GM20431 (cell line): Measurements from ENCODE around the gene TH.

ENCODE experiments used
- in situ Hi-C: fragments of 300-500 bp; cut with MseI, MboI; formaldehyde crosslinking; loops from one replicate; pipeline ENCODE4 v1.15.0; 2020; ENCODE audit warnings: low sequenced_read_pairs; ENCODE audit not compliant: unreplicated experiment

Gene TH

GRCh38 chr11:2166091-2166851 is 5.3 kb downstream of the TH start:
- in situ Hi-C loops = loop anchor here (25.0 kb wide), 1 partner anchor 479 kb away; the partner anchor contains the start of gene KRTAP5-6

- in situ Hi-C loops = loop anchor here (25.0 kb wide), 1 partner anchor 478 kb away; the partner anchor contains the start of gene KRTAP5-6
Observed at GRCh38 chr11:2165571-2165970, 6.0 kb downstream of the TH start.

DNA sequence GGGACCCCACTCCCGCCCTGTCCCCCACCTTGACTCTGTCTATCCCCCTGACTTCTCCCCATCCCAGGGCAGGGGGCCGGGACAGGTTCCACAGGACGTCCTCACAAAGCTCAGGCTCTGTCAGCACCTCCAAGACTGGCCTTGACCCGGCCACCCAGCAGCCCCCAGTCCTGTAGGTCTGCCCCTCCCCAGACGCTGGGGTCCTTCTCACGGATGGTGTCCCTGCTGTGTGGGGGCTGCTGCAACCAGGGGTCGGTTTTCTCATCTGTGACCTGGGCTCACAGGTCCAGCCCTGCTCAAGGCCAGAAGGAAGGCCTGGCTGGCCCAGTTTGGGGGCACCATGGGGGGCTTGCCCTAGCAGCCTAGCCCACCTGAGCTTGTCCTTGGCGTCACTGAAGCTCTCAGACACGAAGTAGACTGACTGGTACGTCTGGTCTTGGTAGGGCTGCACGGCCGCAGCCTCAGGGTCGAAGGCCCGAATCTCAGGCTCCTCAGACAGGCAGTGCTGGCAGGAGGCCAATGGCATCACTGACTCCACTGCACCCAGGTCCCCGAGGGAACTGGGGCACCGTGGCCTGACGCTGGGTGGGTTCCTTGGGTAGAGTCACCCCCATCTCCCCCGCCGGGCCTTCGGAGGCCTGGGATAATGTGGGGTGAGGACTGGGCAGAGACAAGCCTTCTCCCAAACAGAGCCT is 6.6 kb downstream of the TH start:
- in situ Hi-C loops = loop anchor here (25.0 kb wide), 1 partner anchor 478 kb away; the partner anchor contains the start of gene KRTAP5-6

GRCh38 chr11:2164081-2164480 is 7.5 kb downstream of the TH start:
- in situ Hi-C loops = loop anchor here (25.0 kb wide), 1 partner anchor 477 kb away; the partner anchor contains the start of gene KRTAP5-6

DNA sequence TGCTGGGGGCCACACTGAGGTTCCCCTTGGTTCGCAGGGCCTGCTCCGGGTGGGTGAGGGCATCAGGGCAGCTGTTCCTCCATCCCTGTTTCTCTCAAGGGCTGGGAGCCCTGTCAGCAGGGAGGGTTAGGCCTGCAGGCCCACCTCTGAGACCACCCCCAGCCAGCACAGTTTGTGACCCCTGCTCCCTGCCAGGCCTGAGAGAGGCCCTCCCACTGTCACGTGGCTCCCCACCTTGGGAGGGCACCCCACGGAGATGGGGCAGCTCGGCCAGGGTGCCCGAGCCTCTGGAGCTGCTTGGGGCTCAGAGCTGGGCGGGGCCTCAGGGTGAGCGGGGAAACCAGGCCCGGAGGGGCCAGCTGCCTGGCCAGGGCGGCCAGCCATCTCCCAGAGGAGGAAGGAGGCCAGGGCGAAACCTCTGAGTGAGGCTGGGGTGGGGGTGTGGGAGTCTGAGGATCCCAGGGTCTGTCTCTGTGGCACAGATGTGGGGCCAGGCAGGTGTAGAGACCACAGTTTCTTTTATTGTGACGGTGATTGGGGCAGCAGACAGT is 8.1 kb downstream of the TH start:
- in situ Hi-C loops = loop anchor here (25.0 kb wide), 1 partner anchor 476 kb away; the partner anchor contains the start of gene KRTAP5-6

- in situ Hi-C loops = loop anchor here (25.0 kb wide), 1 partner anchor 473 kb away; the partner anchor contains the start of gene KRTAP5-6
Observed at GRCh38 chr11:2160736-2161259, 10.8 kb downstream of the TH start, which contains the start of gene INS. INS (minus strand) TSS chr11:2161209; CDS start chr11:2160971, 238 bp downstream.

GRCh38 chr11:2159536-2160413 is 11.8 kb downstream of the TH start:
- in situ Hi-C loops = loop anchor here (25.0 kb wide), 1 partner anchor 472 kb away; the partner anchor contains the start of gene KRTAP5-6

DNA sequence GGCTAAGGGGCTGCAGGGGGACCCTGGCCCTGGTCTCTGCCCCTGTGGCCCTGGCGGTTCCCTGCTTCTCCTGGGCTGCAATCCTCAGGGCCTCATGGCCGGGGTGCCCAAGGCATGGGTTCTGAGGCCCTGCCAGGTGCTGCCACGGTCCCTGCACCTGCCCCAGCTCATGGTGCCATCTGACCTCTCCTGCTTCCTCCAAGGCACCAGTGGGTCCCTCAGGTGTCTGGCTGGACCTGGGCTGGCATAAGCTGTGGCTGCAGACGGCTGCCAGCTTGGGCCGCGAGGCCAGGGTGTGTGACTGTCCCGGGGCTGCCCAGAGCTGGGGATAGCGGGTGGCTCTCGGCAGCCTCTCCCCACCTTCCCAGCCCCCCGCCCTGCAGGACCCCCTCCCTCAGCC is 12.6 kb downstream of the TH start:
- in situ Hi-C loops = loop anchor here (25.0 kb wide), 1 partner anchor 472 kb away; the partner anchor contains the start of gene KRTAP5-6

DNA sequence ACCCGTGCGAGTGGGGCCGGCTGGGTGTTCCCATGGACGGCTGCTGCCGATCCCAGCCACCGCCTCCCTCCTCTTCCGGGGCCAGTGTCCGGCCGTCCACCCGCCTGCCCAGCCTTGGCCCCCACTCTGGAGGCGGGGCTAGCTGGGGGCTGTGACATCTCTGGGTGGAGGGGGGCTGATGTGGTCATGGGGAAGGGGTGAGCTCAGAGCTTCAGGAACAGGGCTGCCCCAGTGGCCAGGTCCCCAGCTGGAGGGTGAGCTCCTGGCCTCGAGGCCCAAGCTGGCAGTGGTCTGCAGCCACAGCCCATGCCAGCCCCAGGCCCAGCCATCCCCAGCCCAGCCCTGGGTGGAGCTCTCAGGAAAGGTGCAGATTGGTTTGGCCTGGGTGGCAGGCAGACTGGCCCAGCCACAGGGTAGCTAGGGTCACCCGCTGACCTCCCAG is 13.3 kb downstream of the TH start:
- in situ Hi-C loops = loop anchor here (25.0 kb wide), 1 partner anchor 471 kb away; the partner anchor contains the start of gene KRTAP5-6

DNA sequence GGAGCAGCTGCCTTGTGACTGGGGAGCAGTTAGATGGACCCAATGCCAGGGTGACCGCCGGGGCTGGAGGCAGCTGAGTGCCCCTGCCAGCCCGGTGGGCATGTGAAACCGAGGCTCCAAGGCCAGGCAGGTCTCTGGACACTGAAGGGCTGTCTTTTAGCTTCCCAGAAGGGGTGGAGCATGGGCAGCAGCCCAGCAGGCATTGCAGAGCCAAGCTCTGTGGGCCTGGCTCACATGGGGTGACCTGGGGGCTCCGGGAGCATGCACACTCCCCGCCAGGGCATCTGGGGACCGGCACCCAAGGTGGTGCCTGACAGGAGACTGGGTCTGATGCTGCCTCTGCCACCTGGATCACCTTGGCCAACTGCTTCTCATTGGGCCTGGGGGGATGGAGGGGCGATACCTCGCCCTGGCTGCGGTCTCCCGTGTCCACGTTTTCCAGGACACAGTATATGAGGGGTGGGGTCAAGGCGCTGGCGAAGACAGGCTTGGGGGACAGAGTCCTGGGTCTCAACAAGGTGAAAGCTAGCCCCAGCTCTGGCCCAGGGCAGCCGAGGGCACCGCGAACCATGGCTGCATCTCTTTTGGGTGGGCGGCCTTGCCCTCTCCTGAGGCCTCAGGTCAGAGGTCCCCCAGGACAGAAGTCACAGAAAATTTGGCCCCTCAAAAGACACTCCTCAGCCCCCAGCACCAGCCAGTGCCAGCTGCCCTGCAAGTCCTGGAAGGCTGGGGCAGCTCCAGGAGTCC is 14.1 kb downstream of the TH start:
- in situ Hi-C loops = loop anchor here (25.0 kb wide), 1 partner anchor 470 kb away; the partner anchor contains the start of gene KRTAP5-6

GRCh38 chr11:2156416-2157182 is 15.0 kb downstream of the TH start:
- in situ Hi-C loops = loop anchor here (25.0 kb wide), 1 partner anchor 469 kb away; the partner anchor contains the start of gene KRTAP5-6

GRCh38 chr11:2155511-2155910 is 16.1 kb downstream of the TH start:
- in situ Hi-C loops = loop anchor here (25.0 kb wide), 1 partner anchor 468 kb away; the partner anchor contains the start of gene KRTAP5-6

DNA sequence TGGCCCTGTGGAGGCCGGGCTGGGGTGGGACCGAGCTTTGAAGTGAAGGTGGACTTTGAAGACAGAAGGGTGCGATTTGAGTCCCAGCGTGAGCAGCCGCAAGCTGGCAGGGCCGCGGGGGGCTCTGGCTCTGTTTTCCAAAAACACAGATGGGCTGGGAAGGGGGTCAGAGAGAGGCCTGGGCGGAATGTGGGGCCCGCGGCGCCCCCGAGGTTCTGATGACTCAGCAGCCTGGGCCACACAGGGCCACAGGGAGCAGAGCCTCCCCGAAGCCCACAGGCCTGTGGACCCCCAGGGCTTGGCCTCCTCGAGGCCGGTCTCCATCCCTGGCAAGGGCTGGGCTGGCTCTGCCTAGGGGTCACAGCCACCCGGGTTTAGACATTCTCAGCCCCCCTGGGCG is 16.7 kb downstream of the TH start:
- in situ Hi-C loops = loop anchor here (25.0 kb wide), 1 partner anchor 468 kb away; the partner anchor contains the start of gene KRTAP5-6

- in situ Hi-C loops = loop anchor here (25.0 kb wide), 1 partner anchor 467 kb away; the partner anchor contains the start of gene KRTAP5-6
Observed at GRCh38 chr11:2154195-2154585, 17.4 kb downstream of the TH start.

GRCh38 chr11:2153581-2154194 is 17.9 kb downstream of the TH start:
- in situ Hi-C loops = loop anchor here (25.0 kb wide), 1 partner anchor 466 kb away; the partner anchor contains the start of gene KRTAP5-6

- in situ Hi-C loops = loop anchor here (25.0 kb wide), 1 partner anchor 464 kb away; the partner anchor contains the start of gene KRTAP5-6
Observed at GRCh38 chr11:2151500-2152257, 19.9 kb downstream of the TH start.
